ENCODE results near the gene MAST2. TPM values are rescaled to one million over a fixed set of nuclear protein-coding genes. Genes with fewer than 3 reads are reported as not detected.
A peak's percentile ranks its signal among the peaks of the same experiment; 100 is the strongest.

Gene MAST2
- total and polyA plus RNA-seq, 2 experiments from 2014 or later, result 14.2 to 19.1 TPM

GRCh38 chr1:45922813-45923212 is 119.4 kb downstream of the MAST2 start:
- DNase-seq, result no peak
- 95 to 99% methylated on average over 8 of the region's 8 CpGs for WGBS, 2 experiments (ENCODE audit: low coverage in 1 of 2, low lambda C conversion rate in 2 of 2, missing lambda C conversion rate in 2 of 2)
- no peaks in the 10 kb centered on the region for H3K36me3 ChIP-seq (ENCODE audit: low read depth)
- H4K20me1 ChIP-seq (ENCODE audit: insufficient read depth), result no peaks in the 10 kb centered on the region
- H3F3A ChIP-seq (ENCODE audit: insufficient read depth), result no peaks in the 10 kb centered on the region
- H3K4me2 ChIP-seq (ENCODE audit: unreplicated experiment), result no peak overlapping the region
- H3K9me3 ChIP-seq (ENCODE audit: low read depth), result no peaks in the 10 kb centered on the region
- no peak overlapping the region for H2AFZ ChIP-seq
- H3K79me2 ChIP-seq (ENCODE audit: insufficient read depth), result peaks cover 18% of the 10 kb centered on the region; the same call in 1 of the 2 replicates
- no peaks in the 10 kb centered on the region for H3K4me1 ChIP-seq (ENCODE audit: insufficient read depth)
- no peaks in the 10 kb centered on the region for H3K27me3 ChIP-seq (replicated peaks; ENCODE audit: insufficient read depth)
- no peak overlapping the region for H3K4me3 ChIP-seq
- H3K27ac ChIP-seq, result no peak overlapping the region
- no peak overlapping the region for H3K9ac ChIP-seq
- H3K9me2 ChIP-seq (ENCODE audit: insufficient read depth), result no peaks in the 10 kb centered on the region
- in situ Hi-C loops (cut with MboI), result no loop called here
- TF ChIP-seq EZH2 (IDR thresholded peaks at IDR 0.05; ENCODE audit: insufficient read depth, poor library complexity, severe bottlenecking), result no peak
- TF ChIP-seq EZH2phosphoT487 (IDR thresholded peaks at IDR 0.05; ENCODE audit: insufficient read depth, low read depth), result no peak

DNA sequence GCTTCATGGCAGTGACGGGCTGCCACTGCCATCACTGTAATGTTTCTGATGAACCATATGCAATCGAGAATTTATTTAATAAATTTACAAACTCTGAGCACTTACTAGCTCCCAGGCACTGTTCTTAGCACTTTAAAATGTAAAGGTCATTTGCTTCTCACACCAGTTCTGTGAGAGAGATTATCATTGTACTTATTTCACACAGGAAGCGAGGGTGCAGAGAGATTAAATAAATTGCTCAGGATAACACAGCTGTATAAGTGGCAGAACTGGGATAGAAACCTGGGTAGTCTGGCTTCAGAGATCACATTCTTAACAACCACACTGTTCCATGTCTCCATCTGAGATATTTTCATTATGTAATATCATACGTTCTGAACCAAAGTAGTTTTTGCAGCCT is 119.9 kb downstream of the MAST2 start:
- H3K9ac ChIP-seq, result no peak overlapping the region
- no peak overlapping the region for H2AFZ ChIP-seq
- peaks cover 5% of the 10 kb centered on the region; the same call in 1 of the 2 replicates for H3F3A ChIP-seq (ENCODE audit: insufficient read depth)
- no peak overlapping the region for H3K4me3 ChIP-seq
- H3K27ac ChIP-seq, result no peak overlapping the region
- H3K9me2 ChIP-seq (ENCODE audit: insufficient read depth), result no peaks in the 10 kb centered on the region
- no peak for TF ChIP-seq EZH2phosphoT487 (IDR thresholded peaks at IDR 0.05; ENCODE audit: insufficient read depth, low read depth)
- no peak for TF ChIP-seq EZH2 (IDR thresholded peaks at IDR 0.05; ENCODE audit: insufficient read depth, poor library complexity, severe bottlenecking)
- H3K4me2 ChIP-seq (ENCODE audit: unreplicated experiment), result no peak overlapping the region
- no peaks in the 10 kb centered on the region for H3K36me3 ChIP-seq (ENCODE audit: low read depth)
- no peaks in the 10 kb centered on the region for H4K20me1 ChIP-seq (ENCODE audit: insufficient read depth)
- no peaks in the 10 kb centered on the region for H3K4me1 ChIP-seq (ENCODE audit: insufficient read depth)
- WGBS, 2 experiments (ENCODE audit: low coverage in 1 of 2, low lambda C conversion rate in 2 of 2, missing lambda C conversion rate in 2 of 2), result 83 to 88% methylated on average over 4 of the region's 4 CpGs
- no peak for DNase-seq
- in situ Hi-C loops (cut with MboI), result no loop called here
- H3K79me2 ChIP-seq (ENCODE audit: insufficient read depth), result peaks cover 17% of the 10 kb centered on the region
- no peaks in the 10 kb centered on the region for H3K9me3 ChIP-seq (ENCODE audit: low read depth)
- no peaks in the 10 kb centered on the region for H3K27me3 ChIP-seq (replicated peaks; ENCODE audit: insufficient read depth)

GRCh38 chr1:45924736-45925135 is 121.3 kb downstream of the MAST2 start:
- no peak overlapping the region for H3K9ac ChIP-seq
- H3K9me2 ChIP-seq (ENCODE audit: insufficient read depth), result no peaks in the 10 kb centered on the region
- WGBS, 2 experiments (ENCODE audit: low coverage in 1 of 2, low lambda C conversion rate in 2 of 2, missing lambda C conversion rate in 2 of 2), result 93 to 94% methylated on average over 1 of the region's 1 CpG
- peaks cover 19% of the 10 kb centered on the region for H3F3A ChIP-seq (ENCODE audit: insufficient read depth)
- H3K4me3 ChIP-seq, result no peak overlapping the region
- H3K9me3 ChIP-seq (ENCODE audit: low read depth), result no peaks in the 10 kb centered on the region
- H3K36me3 ChIP-seq (ENCODE audit: low read depth), result no peaks in the 10 kb centered on the region
- no peak overlapping the region for H3K27ac ChIP-seq
- TF ChIP-seq EZH2phosphoT487 (IDR thresholded peaks at IDR 0.05; ENCODE audit: insufficient read depth, low read depth), result no peak
- TF ChIP-seq EZH2 (IDR thresholded peaks at IDR 0.05; ENCODE audit: insufficient read depth, poor library complexity, severe bottlenecking), result no peak
- peaks cover 12% of the 10 kb centered on the region for H3K4me1 ChIP-seq (ENCODE audit: insufficient read depth)
- peak; percentile 45 for DNase-seq
- no peak overlapping the region for H3K4me2 ChIP-seq (ENCODE audit: unreplicated experiment)
- H3K79me2 ChIP-seq (ENCODE audit: insufficient read depth), result peaks cover 9% of the 10 kb centered on the region; the same call in 1 of the 2 replicates
- no peaks in the 10 kb centered on the region for H4K20me1 ChIP-seq (ENCODE audit: insufficient read depth)
- in situ Hi-C loops (cut with MboI), result no loop called here
- no peak overlapping the region for H2AFZ ChIP-seq
- H3K27me3 ChIP-seq (replicated peaks; ENCODE audit: insufficient read depth), result no peaks in the 10 kb centered on the region

DNA sequence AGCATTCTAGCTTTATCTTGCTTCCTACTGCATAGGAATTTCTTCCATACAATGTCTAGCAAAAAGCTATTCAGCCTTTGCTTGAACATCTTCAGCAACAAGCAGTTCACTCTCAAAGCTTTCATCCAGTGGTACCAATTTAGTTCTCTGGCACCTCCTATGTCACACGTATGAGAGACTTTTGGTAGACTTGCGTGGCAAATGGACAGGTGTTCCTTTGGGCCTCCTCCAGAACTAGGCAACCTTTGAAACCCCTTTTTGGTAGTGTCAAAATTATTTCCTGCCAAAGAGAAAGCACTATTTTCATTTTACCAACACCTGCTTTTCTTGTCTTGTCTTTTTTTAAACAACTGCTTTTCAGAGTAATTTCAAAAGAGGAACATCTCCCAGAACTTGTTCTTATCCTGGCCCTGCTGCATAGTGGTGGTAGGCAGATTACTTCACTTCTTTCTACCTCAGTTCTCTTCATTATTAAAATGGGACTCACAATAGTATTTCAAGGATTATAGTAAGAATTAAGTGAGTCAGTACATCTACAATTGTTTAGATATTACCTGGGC is 122.4 kb downstream of the MAST2 start:
- Histone ChIP-seq H3K9ac (no peak overlapping the region), H3K9me3 (ENCODE audit: low read depth) (no peaks in the 10 kb centered on the region), H4K20me1 (ENCODE audit: insufficient read depth) (no peaks in the 10 kb centered on the region), H3K27me3 (replicated peaks; ENCODE audit: insufficient read depth) (no peaks in the 10 kb centered on the region), H3K4me3 (no peak overlapping the region), H2AFZ (no peak overlapping the region), H3K4me1 (ENCODE audit: insufficient read depth) (peaks cover 17% of the 10 kb centered on the region), H3K79me2 (ENCODE audit: insufficient read depth) (peaks cover 9% of the 10 kb centered on the region; the same call in 1 of the 2 replicates), H3K27ac (no peak overlapping the region), H3K36me3 (ENCODE audit: low read depth) (no peaks in the 10 kb centered on the region), H3F3A (ENCODE audit: insufficient read depth) (peaks cover 29% of the 10 kb centered on the region), H3K4me2 (ENCODE audit: unreplicated experiment) (no peak overlapping the region), H3K9me2 (ENCODE audit: insufficient read depth) (no peaks in the 10 kb centered on the region)
- DNase-seq, result no peak
- TF ChIP-seq EZH2phosphoT487 (IDR thresholded peaks at IDR 0.05; ENCODE audit: insufficient read depth, low read depth), result no peak
- TF ChIP-seq EZH2 (IDR thresholded peaks at IDR 0.05; ENCODE audit: insufficient read depth, poor library complexity, severe bottlenecking), result no peak
- WGBS, 2 experiments (ENCODE audit: low coverage in 1 of 2, low lambda C conversion rate in 2 of 2, missing lambda C conversion rate in 2 of 2), result 96 to 98% methylated on average over 2 of the region's 2 CpGs
- in situ Hi-C loops (cut with MboI), result no loop called here

Measured in GM23248 (cell line).